GM18867 (cell line): ENCODE data around the gene VPS11.
"Not testable (repeated sequence)": the region's sequence is repeated elsewhere in the genome, so short reads cannot be mapped to it uniquely, and the experiment has no call there.

ENCODE experiments used
- ATAC-seq: cut with Tn5 transposase; IDR thresholded peaks from one replicate; pipeline ENCODE4 v1.9.1; 2021; ENCODE audit warnings: mild to moderate bottlenecking, moderate library complexity; ENCODE audit not compliant: unreplicated experiment

Gene VPS11

DNA sequence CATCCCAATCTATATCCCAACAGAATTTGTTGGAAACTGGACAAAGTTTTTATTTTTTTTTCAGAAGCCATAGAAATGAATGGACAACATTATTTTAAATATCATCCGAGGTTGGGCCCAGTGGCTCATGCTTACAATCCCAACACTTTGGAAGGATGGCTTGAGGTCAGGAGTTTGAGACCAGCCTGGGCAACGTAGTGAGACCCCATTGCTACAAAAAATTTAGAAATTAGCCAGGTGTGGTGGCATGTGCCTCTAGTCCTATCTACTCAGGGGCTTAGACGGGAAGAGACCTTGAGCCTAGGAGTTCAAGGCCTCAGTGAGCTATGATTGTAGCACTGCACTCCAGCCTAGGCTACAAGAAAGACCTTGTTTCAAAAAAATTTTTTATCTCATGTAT lies 32.8 kb upstream of the VPS11 start:
- ATAC-seq, result no peak

DNA sequence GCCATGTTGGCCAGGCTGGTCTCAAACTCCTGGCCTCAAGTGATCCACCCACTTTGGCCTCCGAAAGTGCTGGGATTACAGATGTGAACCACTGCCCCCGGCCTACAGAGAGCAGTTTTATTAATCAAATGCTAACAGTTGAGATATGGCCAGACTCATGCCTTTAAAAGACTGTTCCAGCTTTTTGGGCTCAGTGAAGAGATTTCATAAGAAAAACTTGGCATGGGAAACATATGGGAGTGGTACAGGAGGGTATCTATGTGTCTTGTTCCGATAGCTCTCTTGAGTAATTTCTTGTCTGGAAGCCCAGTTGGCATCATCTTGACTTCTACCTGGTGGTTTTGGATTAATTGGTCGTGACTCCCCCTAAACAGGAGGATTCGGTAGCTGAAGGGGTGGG lies 28.7 kb upstream of the VPS11 start:
- ATAC-seq, result no peak

- ATAC-seq, result not testable (repeated sequence)
Observed at GRCh38 chr11:119039471-119039870, 28.1 kb upstream of the VPS11 start.

DNA sequence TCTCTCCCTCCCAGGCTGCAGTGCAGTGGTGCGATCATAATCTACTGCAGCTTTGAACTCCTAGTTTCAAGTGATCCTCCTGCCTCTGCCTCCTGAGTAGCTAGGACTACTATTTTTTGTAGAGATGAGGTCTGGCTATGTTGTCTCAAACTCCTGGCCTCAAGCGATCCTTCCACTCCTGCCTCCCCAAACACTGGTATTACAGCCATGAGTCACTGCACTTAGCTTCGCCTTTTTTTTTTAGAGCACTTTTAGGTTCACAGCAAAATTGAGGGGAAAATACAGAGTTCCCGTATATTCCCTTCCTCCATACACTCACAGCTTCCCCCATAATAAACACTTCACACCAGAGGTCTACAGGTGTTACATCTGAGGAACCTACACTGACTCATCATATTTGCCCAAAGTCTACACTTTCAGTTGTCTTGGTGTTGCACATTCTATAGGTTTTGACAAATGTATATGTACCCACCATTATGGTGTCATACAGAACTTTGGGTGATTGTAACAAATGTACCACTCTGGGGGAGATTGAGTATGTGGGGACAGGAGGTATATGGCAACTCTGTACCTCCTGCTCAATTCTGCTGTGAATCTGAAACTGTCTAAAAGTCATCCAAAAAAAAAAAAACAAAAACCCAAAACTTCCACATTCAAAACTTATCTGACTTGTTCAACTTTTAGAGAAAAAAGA lies 25.6 kb upstream of the VPS11 start:
- no peak for ATAC-seq

- no peak for ATAC-seq
Observed at GRCh38 chr11:119042927-119043326, 24.7 kb upstream of the VPS11 start.

GRCh38 chr11:119044708-119045107 lies 22.9 kb upstream of the VPS11 start:
- ATAC-seq, result no peak

- no peak for ATAC-seq
Observed at GRCh38 chr11:119046489-119046888, 21.1 kb upstream of the VPS11 start.

GRCh38 chr11:119047205-119047604 lies 20.4 kb upstream of the VPS11 start:
- ATAC-seq, result no peak

DNA sequence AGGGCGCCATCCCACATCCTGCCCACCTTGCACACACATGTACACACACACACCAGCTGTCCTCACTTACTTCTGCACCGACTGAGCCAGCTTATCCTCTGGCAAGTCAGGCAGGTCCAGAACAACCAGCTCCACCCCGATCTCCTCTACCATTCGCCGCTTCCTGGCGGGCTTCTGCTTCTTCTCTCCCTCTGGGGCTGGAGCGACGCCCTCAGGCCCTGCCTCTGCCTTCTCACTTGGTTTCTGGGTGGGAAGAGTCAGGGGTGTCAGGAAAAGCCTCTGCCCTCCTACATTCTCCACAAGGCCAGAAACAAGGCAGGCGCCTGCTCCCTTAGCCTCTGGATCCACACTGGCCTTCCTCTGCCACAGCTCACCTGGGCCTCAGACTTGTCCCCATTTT lies 19.0 kb upstream of the VPS11 start:
- no peak for ATAC-seq

DNA sequence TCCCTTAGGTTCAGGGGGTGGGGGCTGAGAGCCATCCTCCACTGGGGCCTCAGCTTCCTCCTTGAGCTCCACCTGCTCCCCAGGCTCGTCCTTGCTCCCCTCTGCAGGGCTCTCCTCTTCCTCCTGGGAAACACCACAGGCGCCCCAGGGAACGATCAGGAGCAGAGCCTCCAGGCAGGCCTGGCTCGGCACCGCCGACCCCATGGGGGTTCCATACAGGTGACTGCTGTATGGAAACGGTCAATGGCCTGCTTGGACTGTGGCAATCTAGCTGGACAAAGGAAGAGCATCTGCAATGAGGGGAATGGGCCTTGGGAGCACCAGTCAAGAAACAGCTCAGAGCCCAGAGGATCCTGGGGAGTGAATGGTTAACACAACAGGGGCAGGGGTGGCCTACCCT lies 18.5 kb upstream of the VPS11 start:
- ATAC-seq, result no peak

DNA sequence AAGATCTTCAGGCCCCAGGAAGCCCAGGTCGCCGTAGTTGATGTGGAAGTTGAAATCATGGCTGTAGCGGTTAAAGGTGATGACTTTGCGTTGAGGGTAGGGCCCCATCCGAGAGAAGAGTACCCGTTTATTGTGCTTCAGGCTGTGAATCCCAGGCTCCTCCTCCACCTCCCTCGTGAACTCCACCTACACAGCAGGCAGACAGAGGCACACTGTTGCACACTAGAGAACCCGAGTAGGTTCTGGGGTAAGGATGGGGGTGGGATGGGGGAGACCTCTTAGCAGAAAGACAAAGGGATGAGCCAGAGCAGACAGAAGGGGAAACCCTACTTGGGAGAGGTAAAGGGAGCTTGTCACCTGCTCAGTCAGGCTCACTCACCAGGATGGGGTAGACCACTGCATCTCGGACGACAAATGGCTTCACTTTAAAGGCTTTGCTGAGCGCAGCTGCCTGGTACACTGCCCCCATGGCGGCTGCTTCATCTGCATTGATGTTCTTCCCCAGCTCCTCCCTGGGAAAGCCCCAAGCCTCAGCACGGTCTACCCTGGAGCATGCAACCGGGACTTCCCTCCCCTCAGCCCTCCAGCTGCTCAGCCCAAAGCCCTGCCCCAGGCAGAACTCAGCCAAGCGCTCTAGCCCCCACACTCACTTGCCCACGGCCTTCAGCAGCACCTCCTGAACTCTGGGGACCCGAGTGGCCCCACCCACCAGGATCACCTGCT lies 16.0 kb upstream of the VPS11 start:
- no peak for ATAC-seq

DNA sequence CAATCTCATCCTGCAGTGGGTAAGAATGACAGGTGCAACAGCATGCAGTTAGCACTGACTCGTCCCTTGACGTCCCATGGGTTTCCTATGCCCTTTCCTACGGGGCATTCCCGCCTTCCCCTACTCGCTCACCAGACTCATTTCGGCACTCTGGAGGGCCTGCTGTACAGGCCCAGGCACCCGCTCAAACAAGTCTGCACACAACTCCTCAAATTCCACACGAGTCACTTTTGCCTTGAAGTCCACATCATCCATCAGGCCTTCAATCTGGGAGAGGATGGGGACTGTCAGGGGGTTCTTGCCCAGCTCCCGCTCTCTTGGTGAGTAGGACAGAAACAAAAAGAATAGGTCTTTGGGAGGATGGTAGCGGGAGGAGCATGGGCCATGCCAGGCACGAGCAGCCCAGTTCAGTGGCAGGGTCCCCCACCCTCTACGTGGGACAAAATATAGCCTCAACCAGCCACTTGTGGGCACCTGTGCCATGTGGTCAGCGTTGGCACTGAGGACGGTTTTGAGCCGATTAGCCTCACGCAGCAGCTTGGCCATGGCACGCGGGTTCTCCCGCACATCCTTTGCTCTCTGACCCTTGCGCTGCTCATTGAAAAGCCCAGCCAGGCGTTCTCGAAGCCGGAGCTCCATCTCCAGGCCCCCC lies 15.3 kb upstream of the VPS11 start:
- no peak for ATAC-seq

GRCh38 chr11:119054418-119054817 lies 13.2 kb upstream of the VPS11 start:
- ATAC-seq, result no peak

GRCh38 chr11:119055901-119056300 lies 11.7 kb upstream of the VPS11 start:
- no peak for ATAC-seq

- peak; percentile 10 for ATAC-seq
Observed at GRCh38 chr11:119056421-119056999, 11.1 kb upstream of the VPS11 start.

DNA sequence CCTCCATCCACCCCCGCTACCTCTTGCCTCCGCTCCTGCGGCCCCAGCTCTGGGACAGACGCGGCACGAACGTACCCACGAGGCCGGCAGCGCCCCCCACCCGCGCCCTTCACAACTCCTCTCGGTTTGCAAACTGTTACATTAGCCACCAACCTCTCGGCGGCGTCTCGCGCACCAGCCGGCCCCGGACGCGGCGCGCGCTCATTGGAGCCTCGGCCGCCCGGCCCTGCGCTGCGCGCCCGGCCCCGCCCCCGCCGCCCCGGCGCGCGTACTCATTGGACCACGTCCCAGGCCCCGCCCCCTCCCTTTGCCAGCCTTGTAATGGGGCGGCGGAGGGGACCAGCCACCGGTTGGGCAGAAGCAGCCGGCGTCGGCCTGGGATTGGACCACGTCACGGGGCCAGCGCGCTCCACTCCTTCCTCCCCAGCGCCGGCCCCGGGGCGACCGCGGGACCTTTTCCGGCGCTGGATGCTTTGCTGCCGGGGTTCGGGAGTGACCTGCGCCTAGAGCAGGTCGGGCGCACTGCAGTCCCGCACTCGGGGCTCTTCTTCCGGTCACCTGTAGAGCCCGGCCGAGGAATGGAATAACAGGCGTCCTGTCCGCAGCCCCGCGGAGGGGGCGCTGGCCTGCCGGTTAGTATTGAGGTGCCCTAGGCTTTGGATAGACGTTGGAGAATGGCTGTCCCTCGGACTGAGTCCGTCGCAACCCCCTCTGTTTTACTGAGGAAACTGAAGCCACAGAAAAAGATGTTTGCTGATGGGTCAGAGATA lies 10.4 kb upstream of the VPS11 start, which contains the start of gene HYOU1:
HYOU1 (minus strand) TSS at position 206 of the 770 bp plus-strand sequence. CDS start 1,045 bp downstream, outside the sequence.
- ATAC-seq, result peak; percentile 90

DNA sequence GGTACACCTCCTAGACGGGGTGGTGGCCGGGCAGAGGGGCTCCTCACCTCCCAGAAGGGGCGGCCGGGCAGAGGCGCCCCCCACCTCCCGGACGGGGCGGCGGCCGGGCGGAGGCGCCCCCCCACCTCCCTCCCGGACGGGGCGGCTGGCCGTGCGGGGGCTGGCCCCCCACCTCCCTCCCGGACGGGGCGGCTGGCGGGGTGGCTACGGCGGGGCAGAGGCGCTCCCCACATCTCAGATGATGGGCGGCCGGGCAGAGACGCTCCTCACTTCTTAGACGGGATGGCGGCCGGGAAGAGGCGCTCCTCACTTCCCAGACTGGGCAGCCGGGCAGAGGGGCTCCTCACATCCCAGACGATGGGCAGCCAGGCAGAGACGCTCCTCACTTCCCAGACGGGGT lies 8.5 kb upstream of the VPS11 start:
- not testable (repeated sequence) for ATAC-seq

- no peak for ATAC-seq
Observed at GRCh38 chr11:119061256-119061655, 6.4 kb upstream of the VPS11 start.

- ATAC-seq, result no peak
Observed at GRCh38 chr11:119062779-119063178, 4.8 kb upstream of the VPS11 start.

GRCh38 chr11:119065369-119065768 lies 2.2 kb upstream of the VPS11 start:
- no peak for ATAC-seq

DNA sequence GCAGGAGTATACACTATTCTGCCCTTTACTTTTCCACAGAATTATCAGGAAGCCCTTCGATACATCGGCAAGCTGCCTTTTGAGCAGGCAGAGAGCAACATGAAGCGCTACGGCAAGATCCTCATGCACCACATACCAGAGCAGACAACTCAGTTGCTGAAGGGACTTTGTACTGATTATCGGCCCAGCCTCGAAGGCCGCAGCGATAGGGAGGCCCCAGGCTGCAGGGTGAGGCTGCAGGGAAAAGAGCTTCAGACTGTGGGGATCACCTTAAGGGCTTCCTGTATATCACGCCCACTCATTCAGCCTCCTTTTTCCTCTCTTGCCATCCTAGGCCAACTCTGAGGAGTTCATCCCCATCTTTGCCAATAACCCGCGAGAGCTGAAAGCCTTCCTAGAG lies 10.2 kb downstream of the VPS11 start:
- ATAC-seq, result no peak
